Type B pancreatic cell (in vitro differentiated cells): ENCODE results near the gene TRAF1. TPM values are rescaled to one million over a fixed set of nuclear protein-coding genes. Genes with fewer than 3 reads are reported as not detected.

Experiments used
- DNase-seq: peaks from one replicate; pipeline ENCODE4 v3.0.0; 2021; ENCODE audit warnings: mixed read lengths; ENCODE audit not compliant: unreplicated experiment; ENCODE audit errors: extremely low spot score
- H3K27ac Mint-ChIP-seq: 2 replicates; pipeline ENCODE4 v1.8.0; 2021; ENCODE audit warnings: mild to moderate bottlenecking, mixed read lengths
- H3K27me3 Mint-ChIP-seq: 2 replicates; pipeline ENCODE4 v1.8.0; 2021; ENCODE audit warnings: mixed read lengths
- H3K36me3 Mint-ChIP-seq: 2 replicates; pipeline ENCODE4 v1.8.0; 2021; ENCODE audit warnings: mixed read lengths
- H3K4me1 Mint-ChIP-seq: one replicate; pipeline ENCODE4 v1.8.0; 2021; ENCODE audit warnings: mixed read lengths; ENCODE audit not compliant: unreplicated experiment
- H3K4me3 Mint-ChIP-seq: 2 replicates; pipeline ENCODE4 v1.8.0; 2021; ENCODE audit warnings: mild to moderate bottlenecking, mixed read lengths
- H3K9me3 Mint-ChIP-seq: 2 replicates; pipeline ENCODE4 v1.8.0; 2021; ENCODE audit warnings: mixed read lengths
- total RNA-seq: library from RNA; stranded (reverse); gene quantifications from 2 replicates; pipeline ENCODE4 v1.2.1, GENCODE V29; 2021; ENCODE audit warnings: low replicate concordance
- TF ChIP-seq, protein P1 (sequence below): fragments of 200-600 bp; sonication (generic); conservative IDR thresholded peaks from 2 replicates; pipeline ENCODE4 v1.5.0; 2021; ENCODE audit warnings: antibody characterized with exemption, mild to moderate bottlenecking

TRAF1 gene
- total RNA-seq, 1 donor from 2014 or later: 3.1 TPM

DNA sequence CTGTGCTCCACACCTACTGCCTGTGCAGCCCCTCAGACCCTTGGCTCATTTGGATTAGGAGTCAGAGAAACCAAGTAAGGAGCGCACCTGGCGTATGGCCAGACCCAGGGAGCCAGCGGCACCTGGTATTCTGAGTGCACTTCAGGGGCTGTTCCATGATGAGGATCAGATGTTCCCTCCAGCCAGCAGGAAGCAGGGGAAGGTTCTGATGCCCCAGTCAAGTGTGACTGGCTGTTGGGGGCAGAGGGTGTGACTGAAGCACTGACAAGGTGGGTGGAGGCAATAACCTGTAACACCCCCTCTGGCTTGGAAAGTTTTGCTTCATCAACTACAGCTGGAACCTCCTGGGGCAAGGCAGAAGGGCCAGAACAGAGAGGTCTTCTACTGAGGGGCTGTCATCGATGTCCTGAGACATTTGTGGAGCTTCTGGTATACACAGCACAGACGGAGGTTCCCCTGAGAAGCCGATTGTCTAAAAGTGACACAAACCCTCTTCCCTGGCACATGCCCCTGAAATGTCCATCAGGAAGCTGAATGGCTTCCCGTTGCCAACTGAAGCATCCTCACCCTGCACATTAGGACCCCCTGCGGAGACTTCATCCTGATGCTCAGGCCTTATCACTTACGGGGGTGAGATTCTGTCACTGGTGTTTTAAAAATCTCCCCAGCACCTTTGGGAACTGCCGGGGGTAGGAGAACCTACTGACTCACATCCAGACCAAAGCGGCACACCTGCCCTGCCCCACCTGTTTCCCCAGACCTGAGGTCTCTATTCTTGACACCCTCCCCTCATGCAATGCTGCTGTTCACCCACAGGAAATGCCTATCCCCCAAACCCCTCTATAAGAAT is 21.1 kb downstream of the TRAF1 start:
- H3K4me1 Mint-ChIP-seq: no peaks in the 10 kb centered on the region
- H3K4me3 Mint-ChIP-seq: no peak overlapping the region
- H3K27ac Mint-ChIP-seq: no peak overlapping the region
- H3K9me3 Mint-ChIP-seq: no peaks in the 10 kb centered on the region
- no peaks in the 10 kb centered on the region for H3K36me3 Mint-ChIP-seq
- TF ChIP-seq, protein P1, sequence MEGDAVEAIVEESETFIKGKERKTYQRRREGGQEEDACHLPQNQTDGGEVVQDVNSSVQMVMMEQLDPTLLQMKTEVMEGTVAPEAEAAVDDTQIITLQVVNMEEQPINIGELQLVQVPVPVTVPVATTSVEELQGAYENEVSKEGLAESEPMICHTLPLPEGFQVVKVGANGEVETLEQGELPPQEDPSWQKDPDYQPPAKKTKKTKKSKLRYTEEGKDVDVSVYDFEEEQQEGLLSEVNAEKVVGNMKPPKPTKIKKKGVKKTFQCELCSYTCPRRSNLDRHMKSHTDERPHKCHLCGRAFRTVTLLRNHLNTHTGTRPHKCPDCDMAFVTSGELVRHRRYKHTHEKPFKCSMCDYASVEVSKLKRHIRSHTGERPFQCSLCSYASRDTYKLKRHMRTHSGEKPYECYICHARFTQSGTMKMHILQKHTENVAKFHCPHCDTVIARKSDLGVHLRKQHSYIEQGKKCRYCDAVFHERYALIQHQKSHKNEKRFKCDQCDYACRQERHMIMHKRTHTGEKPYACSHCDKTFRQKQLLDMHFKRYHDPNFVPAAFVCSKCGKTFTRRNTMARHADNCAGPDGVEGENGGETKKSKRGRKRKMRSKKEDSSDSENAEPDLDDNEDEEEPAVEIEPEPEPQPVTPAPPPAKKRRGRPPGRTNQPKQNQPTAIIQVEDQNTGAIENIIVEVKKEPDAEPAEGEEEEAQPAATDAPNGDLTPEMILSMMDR: no peak
- no peak for DNase-seq
- peaks cover 8% of the 10 kb centered on the region for H3K27me3 Mint-ChIP-seq

DNA sequence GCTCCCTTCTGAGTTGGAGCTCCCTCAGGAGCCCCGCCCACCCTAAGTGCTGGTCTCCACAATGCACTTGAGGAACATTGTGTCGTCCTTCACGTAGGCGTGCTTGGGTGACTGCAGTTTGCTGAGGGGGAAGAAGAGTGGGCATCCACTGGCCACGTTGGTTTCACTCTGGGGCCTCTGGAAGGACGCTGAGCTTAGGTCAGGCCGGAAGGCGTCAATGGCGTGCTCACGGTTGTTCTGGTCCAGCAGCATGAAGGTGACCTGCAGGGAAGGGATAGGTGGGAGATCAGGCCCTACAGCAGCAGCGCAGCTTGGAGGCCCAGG is 21.7 kb downstream of the TRAF1 start:
- no peaks in the 10 kb centered on the region for H3K36me3 Mint-ChIP-seq
- no peaks in the 10 kb centered on the region for H3K4me1 Mint-ChIP-seq
- peaks cover 9% of the 10 kb centered on the region for H3K27me3 Mint-ChIP-seq
- H3K9me3 Mint-ChIP-seq: no peaks in the 10 kb centered on the region
- no peak overlapping the region for H3K27ac Mint-ChIP-seq
- H3K4me3 Mint-ChIP-seq: no peak overlapping the region
- no peak for DNase-seq
- TF ChIP-seq, protein P1: no peak

DNA sequence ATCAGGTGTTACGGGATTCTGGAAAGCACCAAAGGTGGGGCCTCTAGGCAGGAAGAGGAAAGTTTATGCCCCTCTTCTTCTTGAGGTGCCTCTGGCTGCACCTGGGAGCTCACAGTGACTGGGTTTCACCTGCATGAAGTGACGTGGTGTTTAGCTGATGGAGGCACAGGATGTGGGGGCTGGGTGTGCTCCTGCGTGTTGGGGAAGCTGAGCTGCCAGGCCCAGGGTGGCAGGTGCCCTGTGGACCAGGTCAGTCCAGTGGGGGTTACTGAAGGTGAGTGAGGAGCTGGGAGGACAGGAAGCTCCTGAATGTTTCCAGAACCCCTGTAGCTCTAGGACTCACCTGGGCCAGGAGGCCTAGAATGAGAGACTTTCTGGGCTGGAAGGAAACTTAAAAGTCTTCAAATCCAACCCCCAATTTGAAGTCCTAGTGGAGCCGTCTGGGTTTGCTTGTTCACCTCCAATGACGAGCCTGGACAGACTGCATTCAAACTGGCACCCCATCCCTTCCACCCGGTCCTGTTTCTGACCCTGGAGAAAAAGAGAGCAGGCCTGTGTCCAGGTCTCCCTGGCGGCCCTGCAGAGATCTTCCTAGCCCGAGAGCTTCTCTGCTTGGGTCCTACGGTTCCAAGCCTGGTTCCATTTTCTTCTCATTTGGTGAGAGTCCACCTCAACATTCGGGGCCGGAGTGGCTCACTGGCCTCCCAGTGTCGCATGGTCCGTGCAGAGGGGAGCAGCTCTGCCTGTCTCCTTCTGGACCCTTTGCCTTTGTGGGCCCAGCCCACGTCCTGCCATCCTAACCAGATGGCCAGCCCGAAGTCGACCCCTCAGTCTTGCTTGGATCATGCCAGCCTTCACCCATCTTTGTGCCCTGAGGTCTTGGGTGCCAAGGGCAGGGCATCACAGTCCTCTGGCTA is 22.3 kb downstream of the TRAF1 start:
- Mint-ChIP-seq H3K27ac (no peak overlapping the region), H3K9me3 (no peaks in the 10 kb centered on the region), H3K4me3 (no peak overlapping the region), H3K36me3 (no peaks in the 10 kb centered on the region), H3K4me1 (no peaks in the 10 kb centered on the region), H3K27me3 (peaks cover 9% of the 10 kb centered on the region)
- TF ChIP-seq, protein P1: no peak
- no peak for DNase-seq

DNA sequence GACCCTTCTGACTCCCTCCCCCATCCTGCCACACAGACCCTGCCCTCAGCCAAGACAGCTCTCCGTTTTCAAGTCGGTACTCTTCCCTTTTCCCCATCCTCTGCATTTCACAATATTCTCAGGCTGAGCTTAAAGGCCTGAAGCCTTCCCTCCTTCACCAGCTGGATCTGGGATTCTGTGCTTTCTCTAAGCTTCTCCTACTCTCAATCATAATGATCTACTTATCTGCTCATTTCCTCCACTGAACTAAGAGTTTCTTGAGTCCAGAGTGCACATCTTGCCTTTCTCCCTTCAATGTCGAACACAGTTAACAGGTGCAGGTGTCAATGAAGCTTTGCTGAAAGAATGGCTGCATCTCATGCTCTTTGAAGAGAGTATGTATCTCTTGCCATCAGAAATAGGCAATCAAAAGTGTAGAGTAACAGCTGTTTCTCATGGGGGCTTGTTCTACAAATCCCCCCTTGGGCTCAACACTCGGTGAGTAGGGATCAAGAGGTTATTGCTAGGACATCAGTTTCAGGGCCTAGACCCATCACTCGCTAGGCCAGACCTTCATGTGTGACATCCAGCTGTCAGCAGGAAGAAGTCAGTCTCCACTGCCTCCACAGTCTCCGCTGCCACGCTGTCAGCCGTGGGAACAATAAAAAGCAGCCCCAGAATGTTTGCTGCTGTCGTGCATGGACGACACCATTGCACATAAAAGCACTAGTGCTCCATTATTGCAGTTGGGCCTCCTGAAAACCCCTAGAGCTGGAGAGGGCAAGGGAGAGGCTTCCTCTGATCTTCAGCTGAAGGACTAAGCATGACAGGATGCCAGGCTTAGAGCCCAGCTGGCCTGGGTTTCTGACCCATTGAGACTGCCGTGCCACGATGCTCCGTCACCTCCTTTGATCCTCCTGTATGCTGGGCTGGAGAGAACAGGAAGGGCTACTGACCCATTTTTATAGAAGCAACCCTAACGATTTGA is 23.7 kb downstream of the TRAF1 start:
- DNase-seq: no peak
- Mint-ChIP-seq H3K4me3 (no peak overlapping the region), H3K9me3 (no peaks in the 10 kb centered on the region), H3K27me3 (peaks cover 9% of the 10 kb centered on the region), H3K36me3 (no peaks in the 10 kb centered on the region), H3K4me1 (no peaks in the 10 kb centered on the region), H3K27ac (peak overlapping the region; percentile 22)
- TF ChIP-seq, protein P1: no peak
